Retinal pigment epithelial cell (primary cell): ENCODE data around the gene RPS16.
"Not testable (repeated sequence)": the region's sequence is repeated elsewhere in the genome, so short reads cannot be mapped to it uniquely, and the experiment has no call there.

Source experiments
- DNase-seq: peaks from one replicate; pipeline ENCODE4 v3.0.0-alpha.2; 2010; ENCODE audit warnings: low read depth
- H3K4me3 ChIP-seq: 2 replicates; pipeline ENCODE4 v1.5.1; 2011; ENCODE audit warnings: mild to moderate bottlenecking, low read length, control low read depth, moderate library complexity
- TF ChIP-seq, protein P1 (sequence below): conservative IDR thresholded peaks from 2 replicates; pipeline ENCODE4 v1.5.1; 2011; ENCODE audit warnings: low read depth, low read length, control low read depth, inconsistent platforms

RPS16 gene

DNA sequence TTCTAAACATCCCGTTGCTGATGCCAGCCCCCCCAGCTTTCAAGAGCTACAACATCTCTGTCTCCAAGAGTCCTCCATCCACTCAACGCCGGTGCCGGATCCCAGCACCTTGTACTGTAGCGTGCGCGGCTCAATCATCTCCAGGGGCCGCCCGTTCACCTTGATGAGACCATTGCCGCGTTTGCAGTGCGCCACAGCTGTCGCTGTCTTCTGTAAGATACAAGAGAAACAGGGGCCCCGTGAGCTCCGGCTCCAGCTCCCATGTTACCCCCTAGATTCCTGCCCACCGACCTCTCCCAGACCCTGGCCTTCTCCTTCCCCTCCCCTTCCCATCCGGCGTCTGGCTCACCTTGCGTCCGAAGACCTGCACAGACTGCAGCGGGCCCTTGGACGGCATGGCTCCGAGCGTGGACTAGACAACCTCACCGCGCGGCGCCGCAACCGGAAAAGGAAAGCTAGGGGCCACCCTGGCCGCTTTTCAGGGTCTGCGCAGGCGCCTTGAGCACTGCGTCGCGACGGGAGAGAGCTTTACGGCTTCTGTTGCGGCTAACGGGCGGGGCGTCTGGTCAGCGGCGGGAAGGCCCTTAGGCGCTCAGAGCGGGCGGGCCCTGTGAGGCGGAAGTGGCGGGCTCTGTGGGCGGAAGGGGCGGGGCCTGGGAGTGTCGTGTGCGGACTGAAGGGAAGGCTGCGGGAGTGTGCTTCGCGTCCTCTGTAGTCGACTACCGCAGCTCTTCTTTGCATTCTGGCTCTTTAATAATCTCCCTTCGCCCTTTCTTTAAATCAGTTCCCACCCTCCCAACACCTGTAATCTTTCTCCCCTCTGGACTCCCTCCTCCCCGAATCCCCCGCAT is at the start of gene RPS16:
Gene RPS16 (minus strand): TSS at position 451 of the 851 bp plus-strand sequence. CDS start 54 bp downstream, at position 397.
- TF ChIP-seq, protein P1, sequence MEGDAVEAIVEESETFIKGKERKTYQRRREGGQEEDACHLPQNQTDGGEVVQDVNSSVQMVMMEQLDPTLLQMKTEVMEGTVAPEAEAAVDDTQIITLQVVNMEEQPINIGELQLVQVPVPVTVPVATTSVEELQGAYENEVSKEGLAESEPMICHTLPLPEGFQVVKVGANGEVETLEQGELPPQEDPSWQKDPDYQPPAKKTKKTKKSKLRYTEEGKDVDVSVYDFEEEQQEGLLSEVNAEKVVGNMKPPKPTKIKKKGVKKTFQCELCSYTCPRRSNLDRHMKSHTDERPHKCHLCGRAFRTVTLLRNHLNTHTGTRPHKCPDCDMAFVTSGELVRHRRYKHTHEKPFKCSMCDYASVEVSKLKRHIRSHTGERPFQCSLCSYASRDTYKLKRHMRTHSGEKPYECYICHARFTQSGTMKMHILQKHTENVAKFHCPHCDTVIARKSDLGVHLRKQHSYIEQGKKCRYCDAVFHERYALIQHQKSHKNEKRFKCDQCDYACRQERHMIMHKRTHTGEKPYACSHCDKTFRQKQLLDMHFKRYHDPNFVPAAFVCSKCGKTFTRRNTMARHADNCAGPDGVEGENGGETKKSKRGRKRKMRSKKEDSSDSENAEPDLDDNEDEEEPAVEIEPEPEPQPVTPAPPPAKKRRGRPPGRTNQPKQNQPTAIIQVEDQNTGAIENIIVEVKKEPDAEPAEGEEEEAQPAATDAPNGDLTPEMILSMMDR, result no peak
- DNase-seq, result peak; percentile 86
- H3K4me3 ChIP-seq, result peak within 1 kb of the TSS; percentile 99

DNA sequence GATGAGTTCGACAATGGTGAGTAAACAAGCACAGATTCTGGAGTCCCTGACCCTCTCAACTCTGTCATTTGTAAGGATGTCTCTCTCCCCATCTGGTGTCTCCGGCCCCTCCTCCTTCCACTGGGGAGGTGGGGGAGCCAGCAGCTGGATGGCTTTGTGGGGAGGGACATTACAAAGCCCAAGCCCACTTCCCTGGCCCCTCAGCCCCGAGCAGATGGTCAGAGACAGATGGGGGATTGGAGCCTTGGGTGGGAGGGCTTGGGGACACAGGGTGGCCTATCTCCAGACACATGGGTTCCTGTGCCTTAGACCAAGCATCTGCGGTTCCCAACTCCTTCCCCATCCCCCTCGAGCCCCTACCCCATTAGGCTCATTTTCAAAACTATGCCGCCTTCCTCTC is 47.4 kb upstream of the RPS16 start:
- TF ChIP-seq, protein P1, result no peak
- H3K4me3 ChIP-seq, result no peak overlapping the region
- DNase-seq, result no peak

GRCh38 chr19:39481676-39482075 is 45.9 kb upstream of the RPS16 start:
- TF ChIP-seq, protein P1, result no peak
- no peak for DNase-seq
- H3K4me3 ChIP-seq, result peak overlapping the region; percentile 98

DNA sequence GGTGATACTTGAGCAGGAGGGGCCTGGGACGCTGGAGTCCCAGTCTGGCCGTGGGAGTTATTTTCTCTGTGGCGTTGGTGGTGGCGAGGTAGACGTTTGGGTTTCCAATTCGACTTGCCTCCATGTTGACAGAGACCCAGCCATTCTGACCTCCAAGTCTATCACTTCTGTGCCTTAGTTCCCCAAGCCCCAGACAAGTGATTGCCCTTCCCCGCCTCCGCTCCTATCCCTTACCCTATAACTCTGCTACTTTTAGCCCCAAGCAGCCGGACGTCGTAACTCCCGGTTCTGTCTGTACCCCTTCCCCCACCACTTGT is 45.4 kb upstream of the RPS16 start:
- peak overlapping the region; percentile 98 for H3K4me3 ChIP-seq
- no peak for DNase-seq
- TF ChIP-seq, protein P1, result no peak

- peak within 1 kb of the TSS; percentile 98 for H3K4me3 ChIP-seq
- TF ChIP-seq, protein P1, result no peak
- DNase-seq, result peak; percentile 80
Measured at GRCh38 chr19:39480337-39481228, 44.8 kb upstream of the RPS16 start, which contains the start of gene TIMM50. Gene TIMM50 (plus strand): TSS chr19:39480838. CDS start chr19:39480854, 16 bp downstream.

DNA sequence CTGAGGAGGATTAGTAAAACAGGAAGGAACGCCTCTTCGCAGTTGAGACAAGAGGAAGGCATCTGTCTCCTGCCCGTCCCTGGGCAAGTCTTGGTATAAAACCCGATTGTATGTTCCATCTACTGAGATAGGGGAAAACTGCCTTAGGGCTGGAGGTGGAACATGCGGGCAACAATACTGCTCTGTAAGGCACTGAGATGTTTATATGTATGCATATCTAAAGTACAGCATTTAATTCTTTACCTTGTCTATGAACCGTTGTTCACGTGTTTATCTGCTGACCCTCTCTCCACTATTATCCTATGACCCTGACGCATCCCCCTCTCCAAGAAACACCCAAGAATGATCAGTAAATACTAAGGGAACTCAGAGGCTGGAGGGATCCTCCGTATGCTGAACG is 44.2 kb upstream of the RPS16 start:
- DNase-seq, result no peak
- H3K4me3 ChIP-seq, result peak overlapping the region; percentile 98
- TF ChIP-seq, protein P1, result no peak

DNA sequence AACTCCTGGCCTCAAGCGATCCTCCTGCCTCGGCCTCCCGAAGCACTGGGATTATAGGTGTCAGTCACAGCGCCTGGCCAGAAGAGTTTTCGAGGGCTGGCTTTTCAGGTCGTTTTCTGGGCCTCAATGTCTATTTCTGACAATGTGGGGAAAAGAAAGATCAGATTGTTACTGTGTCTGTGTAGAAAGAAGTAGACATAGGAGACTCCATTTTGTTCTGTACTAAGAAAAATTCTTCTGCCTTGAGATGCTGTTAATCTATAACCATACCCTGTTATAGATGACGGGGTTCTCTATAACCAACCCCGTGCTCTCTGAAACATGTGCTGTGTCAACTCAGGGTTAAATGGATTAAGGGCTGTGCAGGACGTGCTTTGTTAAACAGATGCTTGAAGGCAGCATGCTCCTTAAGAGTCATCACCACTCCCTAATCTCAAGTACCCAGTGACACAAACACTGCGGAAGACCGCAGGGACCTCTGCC is 43.6 kb upstream of the RPS16 start:
- not testable (repeated sequence) for DNase-seq, H3K4me3 ChIP-seq
